H1 (cell line): ENCODE results near the gene PIAS4.
"Not testable (repeated sequence)": the region's sequence is repeated elsewhere in the genome, so short reads cannot be mapped to it uniquely, and the experiment has no call there.

Experiments
- EP300 ChIP-seq, 2 experiments: IDR thresholded peaks; 1 replicate in 1 of 2; 2 replicates in 1 of 2; pipeline ENCODE4 v1.6.1; 2011 to 2012; ENCODE audit warnings: low read depth in 2 of 2, low read length in 2 of 2, mild to moderate bottlenecking in 2 of 2, borderline replicate concordance in 1 of 2, inconsistent platforms in 1 of 2, moderate library complexity in 1 of 2
- EZH2 ChIP-seq: fragments of 200-600 bp; sonication (generic); IDR thresholded peaks from 2 replicates; pipeline ENCODE4 v1.7.1; 2012; ENCODE audit warnings: low read depth, mild to moderate bottlenecking, moderate library complexity, low read length, inconsistent platforms; ENCODE audit not compliant: severe bottlenecking
- NANOG ChIP-seq: IDR thresholded peaks from 2 replicates; pipeline ENCODE4 v1.6.1; 2011; ENCODE audit warnings: low read length, low read depth, mild to moderate bottlenecking, inconsistent platforms; ENCODE audit not compliant: insufficient read depth, poor library complexity, severe bottlenecking
- POLR2AphosphoS5 ChIP-seq: IDR thresholded peaks from 2 replicates; pipeline ENCODE4 v1.6.1; 2011; ENCODE audit warnings: low read depth, low read length
- RAD21 ChIP-seq, 2 experiments: IDR thresholded peaks in 1 of 2; conservative IDR thresholded peaks in 1 of 2; 2 replicates each; pipeline ENCODE4 v1.6.1; 2011; ENCODE audit warnings: low read depth in 2 of 2, low read length in 2 of 2, improper control_type of control experiment in 1 of 2, inconsistent platforms in 1 of 2, mild to moderate bottlenecking in 1 of 2, moderate library complexity in 1 of 2
- RXRA ChIP-seq: IDR thresholded peaks from 2 replicates; pipeline ENCODE4 v1.6.1; 2011; ENCODE audit warnings: low read depth, mild to moderate bottlenecking, low read length, moderate library complexity; ENCODE audit not compliant: insufficient read depth
- SUZ12 ChIP-seq: fragments of 200-600 bp; sonication (generic); IDR thresholded peaks from 2 replicates; pipeline ENCODE4 v1.6.1; 2012; ENCODE audit warnings: mild to moderate bottlenecking, inconsistent platforms, low read length, moderate library complexity, mixed read lengths
- YY1 ChIP-seq: IDR thresholded peaks from 2 replicates; pipeline ENCODE4 v1.6.1; 2011; ENCODE audit warnings: low read depth, mild to moderate bottlenecking, low read length
- TF ChIP-seq, protein P1 (sequence below), 3 experiments: IDR thresholded peaks; 1 replicate in 2 of 3; 2 replicates in 1 of 3; pipeline versions ENCODE4 v1.5.1 to v1.6.1; 2011; ENCODE audit warnings: low read length in 3 of 3, mild to moderate bottlenecking in 3 of 3, inconsistent platforms in 2 of 3, low read depth in 1 of 3, moderate library complexity in 1 of 3; ENCODE audit not compliant: insufficient read depth in 1 of 3; ENCODE audit errors: control extremely low read depth in 1 of 3

GRCh38 chr19:4000798-4001197 lies 6.7 kb upstream of the PIAS4 start:
- not testable (repeated sequence) for TF ChIP-seq RXRA; EZH2; EP300 (IDR thresholded peaks at IDR 0.05; ENCODE audit: borderline replicate concordance in 1 of 2, low read depth in 2 of 2, low read length in 2 of 2); RAD21 (IDR thresholded peaks at IDR 0.05 in 1 of 2, conservative IDR thresholded peaks at IDR 0.05 in 1 of 2; ENCODE audit: low read depth in 2 of 2, low read length in 2 of 2); NANOG; YY1; POLR2AphosphoS5; SUZ12
- TF ChIP-seq, protein P1, sequence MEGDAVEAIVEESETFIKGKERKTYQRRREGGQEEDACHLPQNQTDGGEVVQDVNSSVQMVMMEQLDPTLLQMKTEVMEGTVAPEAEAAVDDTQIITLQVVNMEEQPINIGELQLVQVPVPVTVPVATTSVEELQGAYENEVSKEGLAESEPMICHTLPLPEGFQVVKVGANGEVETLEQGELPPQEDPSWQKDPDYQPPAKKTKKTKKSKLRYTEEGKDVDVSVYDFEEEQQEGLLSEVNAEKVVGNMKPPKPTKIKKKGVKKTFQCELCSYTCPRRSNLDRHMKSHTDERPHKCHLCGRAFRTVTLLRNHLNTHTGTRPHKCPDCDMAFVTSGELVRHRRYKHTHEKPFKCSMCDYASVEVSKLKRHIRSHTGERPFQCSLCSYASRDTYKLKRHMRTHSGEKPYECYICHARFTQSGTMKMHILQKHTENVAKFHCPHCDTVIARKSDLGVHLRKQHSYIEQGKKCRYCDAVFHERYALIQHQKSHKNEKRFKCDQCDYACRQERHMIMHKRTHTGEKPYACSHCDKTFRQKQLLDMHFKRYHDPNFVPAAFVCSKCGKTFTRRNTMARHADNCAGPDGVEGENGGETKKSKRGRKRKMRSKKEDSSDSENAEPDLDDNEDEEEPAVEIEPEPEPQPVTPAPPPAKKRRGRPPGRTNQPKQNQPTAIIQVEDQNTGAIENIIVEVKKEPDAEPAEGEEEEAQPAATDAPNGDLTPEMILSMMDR (IDR thresholded peaks at IDR 0.05; ENCODE audit: control extremely low read depth in 1 of 3, insufficient read depth in 1 of 3, low read depth in 1 of 3, low read length in 3 of 3) = not testable (repeated sequence)
